ENCODE measurements around the gene STT3A. TPM values are rescaled to one million over a fixed set of nuclear protein-coding genes. Genes with fewer than 3 reads are reported as not detected.

Gene STT3A
- total and polyA plus RNA-seq, 2 experiments from 2014 or later = 91.7 to 156 TPM

- H3K4me3 ChIP-seq = peak overlapping the region; percentile 97; the same call in 1 of the 2 replicates
- no peaks in the 10 kb centered on the region; the same call in 1 of the 2 replicates for H4K20me1 ChIP-seq (replicated peaks; ENCODE audit: insufficient read depth)
- no peaks in the 10 kb centered on the region for H3K27me3 ChIP-seq (ENCODE audit: insufficient read depth)
- Mint-ChIP-seq H3K27ac (no peak overlapping the region), H3K27me3 (ENCODE audit: insufficient read depth, low read depth, poor library complexity) (no peaks in the 10 kb centered on the region), H3K4me1 (peaks cover 11% of the 10 kb centered on the region; the same call in 2 of the 3 replicates), H3K4me3 (peak overlapping the region; percentile 87; the same call in 2 of the 3 replicates), H3K36me3 (ENCODE audit: low read depth) (peaks cover 35% of the 10 kb centered on the region), H3K9me3 (peaks cover 14% of the 10 kb centered on the region)
- no peak for TF ChIP-seq ZNF331 (CRISPR knock-in tag; IDR thresholded peaks at IDR 0.05; ENCODE audit: low read depth)
- TF ChIP-seq ETS1 (IDR thresholded peaks at IDR 0.05) = no peak
- no peak for TF ChIP-seq POLR2AphosphoS5 (IDR thresholded peaks at IDR 0.05; ENCODE audit: low read depth)
- H3F3A ChIP-seq (replicated peaks; ENCODE audit: low read depth) = no peaks in the 10 kb centered on the region
- H3K36me3 ChIP-seq (ENCODE audit: insufficient read depth) = peaks cover 25% of the 10 kb centered on the region; the same call in 1 of the 2 replicates
- no peaks in the 10 kb centered on the region; the same call in 1 of the 2 replicates for H3K4me1 ChIP-seq (ENCODE audit: insufficient read depth)
- no peak for ATAC-seq
- no peaks in the 10 kb centered on the region for H3K9me2 ChIP-seq (ENCODE audit: insufficient read depth)
- peaks cover 35% of the 10 kb centered on the region for H3K79me2 ChIP-seq (replicated peaks; ENCODE audit: insufficient read depth)
- DNase-seq (ENCODE audit: low spot score) = no peak
- H3K4me2 ChIP-seq = peak overlapping the region; percentile 91; the same call in 1 of the 2 replicates
- no peak overlapping the region for H2AFZ ChIP-seq
- H3K27ac ChIP-seq (ENCODE audit: low read depth) = no peak overlapping the region
These were observed 21.7 kb upstream of the STT3A start for GRCh38 chr11:125570952-125571351.

- Histone ChIP-seq H3K4me3 (no peak overlapping the region), H3K27me3 (ENCODE audit: insufficient read depth) (no peaks in the 10 kb centered on the region), H3K27ac (ENCODE audit: low read depth) (no peak overlapping the region), H3F3A (replicated peaks; ENCODE audit: low read depth) (no peaks in the 10 kb centered on the region), H3K4me2 (no peak overlapping the region), H3K79me2 (replicated peaks; ENCODE audit: insufficient read depth) (peaks cover 35% of the 10 kb centered on the region), H3K36me3 (ENCODE audit: insufficient read depth) (peaks cover 44% of the 10 kb centered on the region), H3K4me1 (ENCODE audit: insufficient read depth) (no peaks in the 10 kb centered on the region; the same call in 1 of the 2 replicates), H3K9me2 (ENCODE audit: insufficient read depth) (no peaks in the 10 kb centered on the region), H2AFZ (no peak overlapping the region), H4K20me1 (replicated peaks; ENCODE audit: insufficient read depth) (peaks cover 4% of the 10 kb centered on the region; the same call in 1 of the 2 replicates)
- Mint-ChIP-seq H3K4me3 (no peak overlapping the region), H3K9me3 (no peaks in the 10 kb centered on the region), H3K27me3 (ENCODE audit: insufficient read depth, low read depth, poor library complexity) (no peaks in the 10 kb centered on the region), H3K27ac (no peak overlapping the region), H3K36me3 (ENCODE audit: low read depth) (peaks cover 44% of the 10 kb centered on the region), H3K4me1 (peaks cover 11% of the 10 kb centered on the region; the same call in 2 of the 3 replicates)
- ATAC-seq = no peak
- no peak for DNase-seq (ENCODE audit: low spot score)
- TF ChIP-seq ETS1 (IDR thresholded peaks at IDR 0.05) (no peak), EZH2phosphoT487 (IDR thresholded peaks at IDR 0.05; ENCODE audit: unreplicated experiment) (no peak), EZH2 (IDR thresholded peaks at IDR 0.05; ENCODE audit: low read depth, unreplicated experiment) (no peak), CREB1 (CRISPR knock-in tag; IDR thresholded peaks at IDR 0.05; ENCODE audit: low read depth) (no peak), REST (IDR thresholded peaks at IDR 0.05; ENCODE audit: unreplicated experiment) (no peak), ZNF462 (CRISPR knock-in tag; IDR thresholded peaks at IDR 0.05) (no peak), ZNF114 (CRISPR knock-in tag; IDR thresholded peaks at IDR 0.05) (no peak), ZNF331 (CRISPR knock-in tag; IDR thresholded peaks at IDR 0.05; ENCODE audit: low read depth) (no peak)
These were observed 19.7 kb upstream of the STT3A start for GRCh38 chr11:125572916-125573315.

All from GM23338 (cell line).